ENCODE results near the gene LRG1.

LRG1 gene, protein sequence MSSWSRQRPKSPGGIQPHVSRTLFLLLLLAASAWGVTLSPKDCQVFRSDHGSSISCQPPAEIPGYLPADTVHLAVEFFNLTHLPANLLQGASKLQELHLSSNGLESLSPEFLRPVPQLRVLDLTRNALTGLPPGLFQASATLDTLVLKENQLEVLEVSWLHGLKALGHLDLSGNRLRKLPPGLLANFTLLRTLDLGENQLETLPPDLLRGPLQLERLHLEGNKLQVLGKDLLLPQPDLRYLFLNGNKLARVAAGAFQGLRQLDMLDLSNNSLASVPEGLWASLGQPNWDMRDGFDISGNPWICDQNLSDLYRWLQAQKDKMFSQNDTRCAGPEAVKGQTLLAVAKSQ

GRCh38 chr19:4539693-4540581 is at the start of gene LRG1:
Gene LRG1 (minus strand): TSS chr19:4540036. CDS start chr19:4540013, 23 bp downstream.
- TF ChIP-seq FOXM1 (IDR thresholded peaks at IDR 0.05; ENCODE audit: borderline replicate concordance, low read depth) (no peak), CEBPB (IDR thresholded peaks at IDR 0.05) (no peak), USF1 (IDR thresholded peaks at IDR 0.05) (no peak), RAD21 (IDR thresholded peaks at IDR 0.05; ENCODE audit: low read depth) (no peak), YY1 (IDR thresholded peaks at IDR 0.05; ENCODE audit: low read depth) (no peak), TEAD4 (IDR thresholded peaks at IDR 0.05) (no peak), EP300 (IDR thresholded peaks at IDR 0.05; ENCODE audit: borderline replicate concordance) (no peak), CREB1 (IDR thresholded peaks at IDR 0.05; ENCODE audit: low read depth) (no peak), TAF1 (IDR thresholded peaks at IDR 0.05; ENCODE audit: low read depth) (no peak), NFIC (IDR thresholded peaks at IDR 0.05) (no peak), TCF12 (IDR thresholded peaks at IDR 0.05; ENCODE audit: low read depth) (no peak), ZBTB7A (IDR thresholded peaks at IDR 0.05; ENCODE audit: low read depth) (no peak)
- TF ChIP-seq, protein P1, sequence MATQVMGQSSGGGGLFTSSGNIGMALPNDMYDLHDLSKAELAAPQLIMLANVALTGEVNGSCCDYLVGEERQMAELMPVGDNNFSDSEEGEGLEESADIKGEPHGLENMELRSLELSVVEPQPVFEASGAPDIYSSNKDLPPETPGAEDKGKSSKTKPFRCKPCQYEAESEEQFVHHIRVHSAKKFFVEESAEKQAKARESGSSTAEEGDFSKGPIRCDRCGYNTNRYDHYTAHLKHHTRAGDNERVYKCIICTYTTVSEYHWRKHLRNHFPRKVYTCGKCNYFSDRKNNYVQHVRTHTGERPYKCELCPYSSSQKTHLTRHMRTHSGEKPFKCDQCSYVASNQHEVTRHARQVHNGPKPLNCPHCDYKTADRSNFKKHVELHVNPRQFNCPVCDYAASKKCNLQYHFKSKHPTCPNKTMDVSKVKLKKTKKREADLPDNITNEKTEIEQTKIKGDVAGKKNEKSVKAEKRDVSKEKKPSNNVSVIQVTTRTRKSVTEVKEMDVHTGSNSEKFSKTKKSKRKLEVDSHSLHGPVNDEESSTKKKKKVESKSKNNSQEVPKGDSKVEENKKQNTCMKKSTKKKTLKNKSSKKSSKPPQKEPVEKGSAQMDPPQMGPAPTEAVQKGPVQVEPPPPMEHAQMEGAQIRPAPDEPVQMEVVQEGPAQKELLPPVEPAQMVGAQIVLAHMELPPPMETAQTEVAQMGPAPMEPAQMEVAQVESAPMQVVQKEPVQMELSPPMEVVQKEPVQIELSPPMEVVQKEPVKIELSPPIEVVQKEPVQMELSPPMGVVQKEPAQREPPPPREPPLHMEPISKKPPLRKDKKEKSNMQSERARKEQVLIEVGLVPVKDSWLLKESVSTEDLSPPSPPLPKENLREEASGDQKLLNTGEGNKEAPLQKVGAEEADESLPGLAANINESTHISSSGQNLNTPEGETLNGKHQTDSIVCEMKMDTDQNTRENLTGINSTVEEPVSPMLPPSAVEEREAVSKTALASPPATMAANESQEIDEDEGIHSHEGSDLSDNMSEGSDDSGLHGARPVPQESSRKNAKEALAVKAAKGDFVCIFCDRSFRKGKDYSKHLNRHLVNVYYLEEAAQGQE (IDR thresholded peaks at IDR 0.05; ENCODE audit: low read depth) = no peak
- TF ChIP-seq, protein P2, sequence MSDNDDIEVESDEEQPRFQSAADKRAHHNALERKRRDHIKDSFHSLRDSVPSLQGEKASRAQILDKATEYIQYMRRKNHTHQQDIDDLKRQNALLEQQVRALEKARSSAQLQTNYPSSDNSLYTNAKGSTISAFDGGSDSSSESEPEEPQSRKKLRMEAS (IDR thresholded peaks at IDR 0.05) = no peak

DNA sequence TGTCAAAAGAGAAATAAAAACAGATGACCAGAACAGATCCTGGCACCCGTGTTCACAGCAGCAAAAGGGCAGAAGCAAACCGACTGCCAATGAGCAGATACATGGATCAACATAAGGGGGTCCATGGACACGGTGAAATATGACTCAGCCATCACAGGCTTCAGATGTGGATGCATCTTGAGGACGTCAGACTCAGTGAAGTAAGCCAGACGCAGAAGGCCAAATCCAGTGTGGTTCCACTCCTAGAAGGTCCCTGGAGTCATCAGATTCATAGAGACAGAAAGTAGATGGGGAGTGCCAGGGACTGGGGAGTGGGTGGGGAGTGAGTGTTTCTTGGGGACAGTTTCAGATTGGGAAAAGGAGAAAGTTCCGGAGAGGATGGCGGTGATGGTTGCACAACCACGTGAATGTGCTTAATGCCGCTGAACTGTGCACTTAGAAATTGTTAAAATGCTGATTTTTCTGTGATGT is 48.5 kb upstream of the LRG1 start:
- TF ChIP-seq, protein P1 (IDR thresholded peaks at IDR 0.05; ENCODE audit: low read depth) = no peak
- no peak for TF ChIP-seq EP300 (IDR thresholded peaks at IDR 0.05; ENCODE audit: borderline replicate concordance)
- no peak for TF ChIP-seq ZBTB7A (IDR thresholded peaks at IDR 0.05; ENCODE audit: low read depth)
- TF ChIP-seq USF1 (IDR thresholded peaks at IDR 0.05) = no peak

DNA sequence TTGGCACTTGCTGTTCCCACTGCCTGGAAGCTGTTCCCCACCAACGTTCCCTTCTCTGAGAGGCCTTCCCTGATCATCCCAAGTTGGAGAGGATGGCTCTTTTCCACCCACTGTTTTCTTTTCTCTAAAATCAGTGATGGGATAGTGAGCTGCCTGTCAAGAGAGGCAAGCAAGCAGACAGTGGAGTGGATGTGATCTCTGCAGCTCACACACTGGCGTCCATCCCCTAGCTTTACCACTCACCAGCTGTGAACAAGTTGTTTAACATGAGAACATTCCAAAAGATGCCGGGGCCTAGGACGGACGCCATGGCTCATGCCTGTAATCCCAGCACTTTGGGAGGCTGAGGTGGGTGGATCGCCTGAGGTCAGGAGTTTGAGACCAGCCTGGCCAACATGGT is 47.7 kb upstream of the LRG1 start:
- TF ChIP-seq EP300 (IDR thresholded peaks at IDR 0.05; ENCODE audit: borderline replicate concordance) (no peak), USF1 (IDR thresholded peaks at IDR 0.05) (no peak), ZBTB7A (IDR thresholded peaks at IDR 0.05; ENCODE audit: low read depth) (no peak), CEBPB (IDR thresholded peaks at IDR 0.05) (no peak), TEAD4 (IDR thresholded peaks at IDR 0.05) (no peak), NFIC (IDR thresholded peaks at IDR 0.05) (no peak), RAD21 (IDR thresholded peaks at IDR 0.05; ENCODE audit: low read depth) (no peak), TCF12 (IDR thresholded peaks at IDR 0.05; ENCODE audit: low read depth) (no peak), YY1 (IDR thresholded peaks at IDR 0.05; ENCODE audit: low read depth) (no peak), CREB1 (IDR thresholded peaks at IDR 0.05; ENCODE audit: low read depth) (no peak), TAF1 (IDR thresholded peaks at IDR 0.05; ENCODE audit: low read depth) (no peak), FOXM1 (IDR thresholded peaks at IDR 0.05; ENCODE audit: borderline replicate concordance, low read depth) (no peak), EGR1 (IDR thresholded peaks at IDR 0.05) (no peak)
- TF ChIP-seq, protein P1 (IDR thresholded peaks at IDR 0.05; ENCODE audit: low read depth) = no peak
- TF ChIP-seq, protein P2 (IDR thresholded peaks at IDR 0.05) = no peak
